Neural progenitor cell (in vitro differentiated cells): ENCODE data around the gene EYS. TPM values are rescaled to one million over a fixed set of nuclear protein-coding genes. Genes with fewer than 3 reads are reported as not detected.

Experiments used
- DNase-seq: peaks from one replicate; pipeline ENCODE4 v3.0.0-alpha.2; 2016; ENCODE audit warnings: low spot score
- H2AFZ ChIP-seq: fragments of 200-600 bp; sonication (generic); replicated peaks from 2 replicates; pipeline ENCODE4 v1.6.1; 2016; ENCODE audit warnings: antibody characterized with exemption
- H3F3A ChIP-seq: fragments of 200-600 bp; sonication (generic); 2 replicates; pipeline ENCODE4 v1.6.1; 2016; ENCODE audit warnings: antibody characterized with exemption, low read depth
- H3K27ac ChIP-seq: fragments of 200-600 bp; sonication (generic); 2 replicates; pipeline ENCODE4 v1.5.1; 2016; ENCODE audit warnings: mild to moderate bottlenecking
- H3K27me3 ChIP-seq: fragments of 200-600 bp; sonication (generic); 2 replicates; pipeline ENCODE4 v1.6.1; 2016; ENCODE audit warnings: mild to moderate bottlenecking, moderate library complexity
- H3K36me3 ChIP-seq: fragments of 200-600 bp; sonication (generic); 2 replicates; pipeline ENCODE4 v1.5.1; 2016
- H3K4me1 ChIP-seq: fragments of 200-600 bp; sonication (generic); 2 replicates; pipeline ENCODE4 v1.6.1; 2016; ENCODE audit warnings: mixed run types
- H3K4me2 ChIP-seq: fragments of 200-600 bp; sonication (generic); 2 replicates; pipeline ENCODE4 v1.6.1; 2016
- H3K4me3 ChIP-seq: fragments of 200-600 bp; sonication (generic); 2 replicates; pipeline ENCODE4 v1.5.1; 2016
- H3K79me2 ChIP-seq: fragments of 200-600 bp; sonication (generic); 2 replicates; pipeline ENCODE4 v1.6.1; 2016; ENCODE audit warnings: low read depth
- H3K9ac ChIP-seq: fragments of 200-600 bp; sonication (generic); 2 replicates; pipeline ENCODE4 v1.6.1; 2016
- H3K9me3 ChIP-seq: fragments of 200-600 bp; sonication (generic); 2 replicates; pipeline ENCODE4 v1.5.1; 2016; ENCODE audit warnings: low read depth
- H4K20me1 ChIP-seq: fragments of 200-600 bp; sonication (generic); 2 replicates; pipeline ENCODE4 v1.6.1; 2016; ENCODE audit warnings: low read depth
- H3K27ac Mint-ChIP-seq: 3 replicates; pipeline ENCODE4 v1.8.0; 2021; ENCODE audit warnings: mixed read lengths
- H3K27me3 Mint-ChIP-seq: 2 replicates; pipeline ENCODE4 v1.8.0; 2022; ENCODE audit warnings: low read depth, mild to moderate bottlenecking, inconsistent platforms, moderate library complexity, mixed read lengths; ENCODE audit not compliant: insufficient read depth
- H3K36me3 Mint-ChIP-seq: 3 replicates; pipeline ENCODE4 v1.8.0; 2021; ENCODE audit warnings: mixed read lengths
- H3K4me1 Mint-ChIP-seq: 3 replicates; pipeline ENCODE4 v1.8.0; 2021; ENCODE audit warnings: mixed read lengths
- H3K4me3 Mint-ChIP-seq: 3 replicates; pipeline ENCODE4 v1.8.0; 2021; ENCODE audit warnings: mild to moderate bottlenecking, moderate library complexity, mixed read lengths
- H3K9me3 Mint-ChIP-seq: 3 replicates; pipeline ENCODE4 v1.8.0; 2020; ENCODE audit warnings: mixed read lengths
- EZH2 ChIP-seq: fragments of 200-600 bp; sonication (generic); IDR thresholded peaks from 2 replicates; pipeline ENCODE4 v1.6.1; 2017; ENCODE audit warnings: antibody characterized with exemption, mild to moderate bottlenecking, moderate library complexity
- EZH2phosphoT487 ChIP-seq: fragments of 200-600 bp; sonication (generic); IDR thresholded peaks from 2 replicates; pipeline ENCODE4 v1.6.1; 2017; ENCODE audit warnings: antibody characterized with exemption
- total RNA-seq: library from RNA; depleted of rRNA; stranded (reverse); fragments of >200 nt; gene quantifications from 2 replicates; pipeline ENCODE4 v1.2.3, GENCODE V29; 2015; ENCODE audit warnings: low replicate concordance
- TF ChIP-seq, protein P1 (sequence below): fragments of 200-600 bp; sonication (generic); IDR thresholded peaks from 2 replicates; pipeline ENCODE4 v1.5.1; 2017; ENCODE audit warnings: antibody characterized with exemption, mild to moderate bottlenecking

Gene EYS
- total RNA-seq, 1 donor from 2014 or later: not detected

DNA sequence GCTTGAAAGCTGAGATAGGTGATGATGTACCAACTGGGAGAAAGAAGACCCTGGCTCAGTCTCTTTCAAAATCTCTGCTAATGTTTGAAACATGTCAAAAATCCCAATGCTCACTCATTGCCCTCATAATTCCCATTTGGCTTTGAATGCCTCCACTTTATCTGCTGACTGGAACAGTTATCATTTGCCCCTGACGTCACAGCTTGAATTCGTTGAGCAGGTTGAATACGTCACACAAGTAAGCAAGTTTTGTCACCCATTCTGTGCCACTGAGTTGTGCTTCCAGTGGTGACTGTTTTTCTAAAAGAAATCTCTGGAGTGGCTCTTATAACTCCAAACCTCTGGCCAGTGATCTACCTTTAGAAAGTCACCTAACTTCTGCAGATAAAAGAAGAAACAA is 991.4 kb downstream of the EYS start:
- H2AFZ ChIP-seq: no peak overlapping the region
- no peaks in the 10 kb centered on the region for H3K9me3 ChIP-seq
- no peaks in the 10 kb centered on the region for H3K27me3 ChIP-seq
- H3K4me1 ChIP-seq: peaks cover 5% of the 10 kb centered on the region
- H3K27ac ChIP-seq: no peak overlapping the region
- TF ChIP-seq EZH2 (no peak), EZH2phosphoT487 (no peak)
- TF ChIP-seq, protein P1, sequence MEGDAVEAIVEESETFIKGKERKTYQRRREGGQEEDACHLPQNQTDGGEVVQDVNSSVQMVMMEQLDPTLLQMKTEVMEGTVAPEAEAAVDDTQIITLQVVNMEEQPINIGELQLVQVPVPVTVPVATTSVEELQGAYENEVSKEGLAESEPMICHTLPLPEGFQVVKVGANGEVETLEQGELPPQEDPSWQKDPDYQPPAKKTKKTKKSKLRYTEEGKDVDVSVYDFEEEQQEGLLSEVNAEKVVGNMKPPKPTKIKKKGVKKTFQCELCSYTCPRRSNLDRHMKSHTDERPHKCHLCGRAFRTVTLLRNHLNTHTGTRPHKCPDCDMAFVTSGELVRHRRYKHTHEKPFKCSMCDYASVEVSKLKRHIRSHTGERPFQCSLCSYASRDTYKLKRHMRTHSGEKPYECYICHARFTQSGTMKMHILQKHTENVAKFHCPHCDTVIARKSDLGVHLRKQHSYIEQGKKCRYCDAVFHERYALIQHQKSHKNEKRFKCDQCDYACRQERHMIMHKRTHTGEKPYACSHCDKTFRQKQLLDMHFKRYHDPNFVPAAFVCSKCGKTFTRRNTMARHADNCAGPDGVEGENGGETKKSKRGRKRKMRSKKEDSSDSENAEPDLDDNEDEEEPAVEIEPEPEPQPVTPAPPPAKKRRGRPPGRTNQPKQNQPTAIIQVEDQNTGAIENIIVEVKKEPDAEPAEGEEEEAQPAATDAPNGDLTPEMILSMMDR: no peak
- H3F3A ChIP-seq: no peaks in the 10 kb centered on the region
- no peak overlapping the region for H3K27ac Mint-ChIP-seq
- DNase-seq: no peak
- no peaks in the 10 kb centered on the region for H3K79me2 ChIP-seq
- peaks cover 2% of the 10 kb centered on the region for H3K27me3 Mint-ChIP-seq
- no peak overlapping the region for H3K9ac ChIP-seq
- no peak overlapping the region for H3K4me2 ChIP-seq
- no peaks in the 10 kb centered on the region for H3K36me3 Mint-ChIP-seq
- no peaks in the 10 kb centered on the region for H3K36me3 ChIP-seq
- H3K4me3 Mint-ChIP-seq: no peak overlapping the region
- no peak overlapping the region for H3K4me3 ChIP-seq
- H4K20me1 ChIP-seq: no peaks in the 10 kb centered on the region
- H3K9me3 Mint-ChIP-seq: no peaks in the 10 kb centered on the region
- peaks cover 9% of the 10 kb centered on the region for H3K4me1 Mint-ChIP-seq

DNA sequence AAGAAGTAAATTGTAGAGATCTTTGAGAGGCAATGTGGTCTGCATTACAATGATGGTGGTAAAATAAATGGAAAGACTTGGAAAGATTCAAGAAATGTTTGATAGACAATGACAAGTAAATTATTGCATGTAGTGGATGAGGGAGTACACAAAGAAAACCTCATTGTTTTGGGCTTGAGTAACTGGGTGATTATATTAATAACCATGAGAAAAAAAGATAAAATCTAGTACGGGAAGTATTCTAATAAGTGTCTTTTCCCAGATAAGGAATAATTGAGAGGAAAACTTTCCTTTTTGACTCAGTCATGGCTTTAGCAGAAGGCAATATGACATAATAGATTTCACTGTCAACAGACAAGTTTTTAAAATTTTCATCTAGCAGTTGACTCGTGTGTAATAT is 993.0 kb downstream of the EYS start:
- no peak overlapping the region for H3K4me2 ChIP-seq
- no peak for DNase-seq
- H3K4me1 ChIP-seq: peaks cover 5% of the 10 kb centered on the region
- TF ChIP-seq EZH2phosphoT487 (no peak), EZH2 (no peak)
- TF ChIP-seq, protein P1: no peak
- no peaks in the 10 kb centered on the region for H3K27me3 ChIP-seq
- Mint-ChIP-seq H3K27ac (no peak overlapping the region), H3K4me1 (peaks cover 9% of the 10 kb centered on the region), H3K36me3 (no peaks in the 10 kb centered on the region), H3K4me3 (no peak overlapping the region), H3K27me3 (no peaks in the 10 kb centered on the region), H3K9me3 (no peaks in the 10 kb centered on the region)
- no peaks in the 10 kb centered on the region for H3F3A ChIP-seq
- no peaks in the 10 kb centered on the region for H3K36me3 ChIP-seq
- H3K27ac ChIP-seq: no peak overlapping the region
- H4K20me1 ChIP-seq: no peaks in the 10 kb centered on the region
- no peak overlapping the region for H2AFZ ChIP-seq
- H3K4me3 ChIP-seq: no peak overlapping the region
- H3K9ac ChIP-seq: no peak overlapping the region
- H3K79me2 ChIP-seq: no peaks in the 10 kb centered on the region
- no peaks in the 10 kb centered on the region for H3K9me3 ChIP-seq

DNA sequence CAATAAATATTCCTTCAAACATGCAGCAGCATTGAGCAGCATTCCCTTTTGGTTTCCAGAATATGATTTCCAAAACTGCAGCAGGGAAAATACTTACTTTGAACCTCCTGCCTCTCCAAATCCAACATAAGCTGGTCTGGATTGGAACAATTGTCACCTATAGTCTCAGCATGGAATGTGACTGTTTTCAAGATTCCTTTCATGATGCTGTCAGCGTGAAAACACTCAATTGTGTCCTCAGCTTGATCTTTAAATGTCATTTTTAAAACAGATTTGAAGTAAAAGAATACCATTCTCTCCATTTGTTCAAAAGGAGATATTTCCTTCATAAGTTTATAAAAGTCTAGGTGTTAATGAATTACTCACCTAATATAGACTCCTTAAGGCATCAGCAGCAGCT is 993.9 kb downstream of the EYS start:
- Histone ChIP-seq H3K9me3 (no peaks in the 10 kb centered on the region), H3K36me3 (no peaks in the 10 kb centered on the region), H4K20me1 (no peaks in the 10 kb centered on the region), H2AFZ (no peak overlapping the region), H3K4me2 (no peak overlapping the region), H3K27me3 (no peaks in the 10 kb centered on the region), H3K79me2 (no peaks in the 10 kb centered on the region), H3K4me3 (no peak overlapping the region), H3K27ac (no peak overlapping the region), H3F3A (no peaks in the 10 kb centered on the region), H3K4me1 (peaks cover 5% of the 10 kb centered on the region), H3K9ac (no peak overlapping the region)
- no peaks in the 10 kb centered on the region for H3K36me3 Mint-ChIP-seq
- peak; percentile 10 for DNase-seq
- H3K4me3 Mint-ChIP-seq: no peak overlapping the region
- no peak overlapping the region for H3K27ac Mint-ChIP-seq
- H3K4me1 Mint-ChIP-seq: peaks cover 9% of the 10 kb centered on the region
- H3K27me3 Mint-ChIP-seq: no peaks in the 10 kb centered on the region
- TF ChIP-seq, protein P1: no peak
- TF ChIP-seq EZH2: no peak
- TF ChIP-seq EZH2phosphoT487: no peak
- H3K9me3 Mint-ChIP-seq: no peaks in the 10 kb centered on the region
